Measurements from ENCODE around the gene PRUNE2. TPM values are rescaled to one million over a fixed set of nuclear protein-coding genes. Genes with fewer than 3 reads are reported as not detected.

Gene PRUNE2
- total RNA-seq, 3 donors from 2014 or later, result 4.6 to 14.7 (median 12.0) TPM

DNA sequence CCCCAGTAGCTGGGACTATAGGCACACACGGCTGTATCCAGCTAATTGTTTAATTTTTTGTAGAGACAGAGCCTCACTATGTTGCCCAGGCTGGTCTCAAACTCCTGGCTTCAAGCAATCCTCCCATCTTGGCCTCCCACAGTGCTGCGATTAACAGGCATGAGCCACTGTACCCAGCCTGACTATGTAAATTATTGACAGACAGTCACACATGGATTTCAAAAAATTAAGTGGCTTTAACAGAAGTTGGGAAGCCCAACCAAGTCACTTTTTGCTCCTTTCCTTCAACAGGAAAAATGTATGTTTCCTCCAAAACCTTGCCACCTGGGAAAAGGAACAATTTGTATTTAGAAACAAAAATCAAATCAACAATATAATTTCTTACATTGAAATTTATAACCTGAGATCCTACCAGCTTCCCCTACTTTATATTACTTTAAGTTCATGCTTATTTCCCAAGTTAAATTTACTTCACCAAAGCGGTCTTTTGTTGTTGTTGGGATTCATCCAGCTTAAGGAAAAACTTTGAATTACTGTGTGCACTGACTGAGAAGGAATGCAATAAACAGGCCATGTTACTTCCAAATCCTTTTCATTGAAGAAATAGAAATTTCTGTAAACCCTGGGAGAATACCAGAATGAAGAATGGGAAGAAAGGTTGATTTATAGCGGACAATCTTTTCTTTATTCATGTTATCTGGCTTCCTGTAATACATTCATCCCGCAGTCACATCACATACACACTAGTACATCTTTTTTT lies 133.0 kb downstream of the PRUNE2 start:
- H3K36me3 ChIP-seq, result no peaks in the 10 kb centered on the region
- no peaks in the 10 kb centered on the region for H3K4me1 ChIP-seq
- DNase-seq (ENCODE audit: low spot score in 2 of 2), result no peak
- H3K27ac ChIP-seq, result no peak overlapping the region
- TF ChIP-seq, protein P1, sequence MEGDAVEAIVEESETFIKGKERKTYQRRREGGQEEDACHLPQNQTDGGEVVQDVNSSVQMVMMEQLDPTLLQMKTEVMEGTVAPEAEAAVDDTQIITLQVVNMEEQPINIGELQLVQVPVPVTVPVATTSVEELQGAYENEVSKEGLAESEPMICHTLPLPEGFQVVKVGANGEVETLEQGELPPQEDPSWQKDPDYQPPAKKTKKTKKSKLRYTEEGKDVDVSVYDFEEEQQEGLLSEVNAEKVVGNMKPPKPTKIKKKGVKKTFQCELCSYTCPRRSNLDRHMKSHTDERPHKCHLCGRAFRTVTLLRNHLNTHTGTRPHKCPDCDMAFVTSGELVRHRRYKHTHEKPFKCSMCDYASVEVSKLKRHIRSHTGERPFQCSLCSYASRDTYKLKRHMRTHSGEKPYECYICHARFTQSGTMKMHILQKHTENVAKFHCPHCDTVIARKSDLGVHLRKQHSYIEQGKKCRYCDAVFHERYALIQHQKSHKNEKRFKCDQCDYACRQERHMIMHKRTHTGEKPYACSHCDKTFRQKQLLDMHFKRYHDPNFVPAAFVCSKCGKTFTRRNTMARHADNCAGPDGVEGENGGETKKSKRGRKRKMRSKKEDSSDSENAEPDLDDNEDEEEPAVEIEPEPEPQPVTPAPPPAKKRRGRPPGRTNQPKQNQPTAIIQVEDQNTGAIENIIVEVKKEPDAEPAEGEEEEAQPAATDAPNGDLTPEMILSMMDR (IDR thresholded peaks at IDR 0.05), result no peak
- intact Hi-C loops (cut with DNase I; ENCODE audit: low total_unique reads), result no loop called here
- no peaks in the 10 kb centered on the region for H3K9me3 ChIP-seq
- H3K27me3 ChIP-seq, result no peaks in the 10 kb centered on the region
- no peak overlapping the region for H3K4me3 ChIP-seq

DNA sequence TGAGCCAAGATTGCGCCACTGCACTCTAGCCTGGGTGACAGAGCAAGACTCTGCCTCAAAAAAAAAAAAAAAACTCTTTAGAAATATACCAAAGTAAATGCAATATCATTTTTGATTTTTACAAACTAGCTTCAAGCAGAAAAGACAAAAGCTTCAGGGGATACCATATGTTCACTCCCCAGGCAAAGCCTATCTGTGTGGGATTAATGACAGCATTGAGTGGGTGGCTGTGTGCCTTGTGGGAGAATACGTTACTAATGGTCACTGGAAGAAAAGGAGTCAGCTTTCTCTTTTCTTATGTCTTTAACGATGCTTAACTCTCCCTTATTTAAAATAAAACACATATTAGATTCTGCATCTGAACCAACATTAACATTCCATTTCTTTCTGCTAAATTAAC lies 139.8 kb downstream of the PRUNE2 start:
- no peak overlapping the region for H3K4me3 ChIP-seq
- intact Hi-C loops (cut with DNase I; ENCODE audit: low total_unique reads), result no loop called here
- H3K27ac ChIP-seq, result no peak overlapping the region
- no peak for TF ChIP-seq POLR2AphosphoS5 (IDR thresholded peaks at IDR 0.05)
- no peak for TF ChIP-seq POLR2A (IDR thresholded peaks at IDR 0.05)
- TF ChIP-seq, protein P1 (IDR thresholded peaks at IDR 0.05), result no peak
- H3K9me3 ChIP-seq, result no peaks in the 10 kb centered on the region
- H3K4me1 ChIP-seq, result no peaks in the 10 kb centered on the region
- DNase-seq (ENCODE audit: low spot score in 2 of 2), result no peak
- H3K36me3 ChIP-seq, result no peaks in the 10 kb centered on the region
- no peaks in the 10 kb centered on the region for H3K27me3 ChIP-seq

DNA sequence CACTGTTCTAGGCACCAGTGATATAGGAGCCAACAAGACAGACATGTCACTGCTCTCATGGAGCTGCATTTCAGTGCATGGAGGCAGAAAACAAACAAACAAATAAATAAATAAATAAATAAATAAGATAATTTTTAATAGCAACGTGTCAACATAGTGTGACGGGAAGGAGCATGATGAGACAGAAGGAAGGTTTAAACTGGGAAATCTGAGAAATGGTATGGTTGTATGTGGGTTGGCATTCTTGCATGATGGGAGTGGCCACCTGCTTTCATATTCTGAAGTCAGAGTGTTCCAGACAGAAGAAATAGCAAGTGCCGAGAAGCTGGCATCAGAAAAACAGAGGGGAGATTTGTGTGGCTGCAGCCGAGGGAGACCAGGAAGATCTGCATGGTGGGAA lies 141.8 kb downstream of the PRUNE2 start, which contains the start of gene PCA3:
Gene PCA3, plus strand, starts transcription at position 301 of the 400 bp plus-strand sequence.
- no peak for DNase-seq (ENCODE audit: low spot score in 2 of 2)
- Histone ChIP-seq H3K9me3 (no peaks in the 10 kb centered on the region), H3K27me3 (no peaks in the 10 kb centered on the region), H3K4me1 (no peaks in the 10 kb centered on the region), H3K27ac (no peak within 1 kb of the TSS), H3K36me3 (no peaks in the 10 kb centered on the region), H3K4me3 (no peak within 1 kb of the TSS)
- intact Hi-C loops (cut with DNase I; ENCODE audit: low total_unique reads), result no loop called here
- TF ChIP-seq POLR2AphosphoS5 (IDR thresholded peaks at IDR 0.05), result no peak
- TF ChIP-seq, protein P1 (IDR thresholded peaks at IDR 0.05), result no peak

DNA sequence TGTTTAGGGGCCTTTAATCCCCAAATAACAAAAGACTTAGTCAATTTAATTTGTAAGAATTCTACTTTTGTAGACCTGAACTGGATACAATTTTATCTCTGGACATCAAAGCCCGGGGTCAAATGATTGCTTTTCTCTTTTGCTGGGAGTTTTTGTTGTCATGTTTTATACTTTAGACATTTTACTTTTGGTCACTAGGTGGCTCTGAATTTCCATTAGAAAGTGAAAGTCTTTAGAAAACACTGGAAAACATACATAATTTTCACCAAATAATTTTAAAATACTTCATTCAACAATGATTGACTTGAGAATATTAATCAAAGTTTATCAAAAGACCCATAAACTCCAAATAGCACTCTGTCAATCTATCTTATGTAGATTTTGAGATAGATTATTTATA lies 144.5 kb downstream of the PRUNE2 start:
- intact Hi-C loops (cut with DNase I; ENCODE audit: low total_unique reads), result no loop called here
- no peak for TF ChIP-seq POLR2A (IDR thresholded peaks at IDR 0.05)
- TF ChIP-seq, protein P1 (IDR thresholded peaks at IDR 0.05), result peak in 1 of 3 donors; percentile 11
- TF ChIP-seq POLR2AphosphoS5 (IDR thresholded peaks at IDR 0.05), result no peak
- Histone ChIP-seq H3K4me1 (no peaks in the 10 kb centered on the region), H3K4me3 (no peak overlapping the region), H3K27me3 (no peaks in the 10 kb centered on the region), H3K27ac (no peak overlapping the region), H3K9me3 (no peaks in the 10 kb centered on the region), H3K36me3 (no peaks in the 10 kb centered on the region)
- no peak for DNase-seq (ENCODE audit: low spot score in 2 of 2)

DNA sequence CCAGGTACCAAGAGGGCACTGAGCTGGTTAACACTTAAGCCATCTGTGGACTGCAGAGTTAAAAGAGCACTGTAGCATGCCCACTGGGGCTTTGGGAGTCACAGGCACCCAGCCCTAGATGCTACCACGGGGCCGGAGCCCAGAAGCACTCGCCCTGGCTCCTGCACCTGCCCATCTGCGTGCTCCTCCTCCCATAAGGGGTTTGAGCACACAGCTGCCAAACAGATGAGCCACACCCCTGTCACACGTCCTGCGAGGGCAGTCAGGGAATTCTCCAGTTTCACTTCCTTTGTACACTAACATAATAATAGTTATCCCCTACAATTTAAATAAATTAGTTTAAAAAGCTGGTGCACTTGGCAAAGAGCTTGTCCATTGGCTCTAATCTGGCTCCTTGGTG lies 146.2 kb downstream of the PRUNE2 start:
- Histone ChIP-seq H3K4me1 (no peaks in the 10 kb centered on the region), H3K4me3 (no peak overlapping the region), H3K27ac (no peak overlapping the region), H3K9me3 (no peaks in the 10 kb centered on the region), H3K27me3 (no peaks in the 10 kb centered on the region), H3K36me3 (no peaks in the 10 kb centered on the region)
- TF ChIP-seq, protein P1 (IDR thresholded peaks at IDR 0.05), result no peak
- TF ChIP-seq POLR2A (IDR thresholded peaks at IDR 0.05) (no peak), POLR2AphosphoS5 (IDR thresholded peaks at IDR 0.05) (no peak)
- intact Hi-C loops (cut with DNase I; ENCODE audit: low total_unique reads), result no loop called here
- DNase-seq (ENCODE audit: low spot score in 2 of 2), result no peak

Data from breast epithelium (tissue), 4 donors.